OCI-LY1 (cell line): ENCODE measurements around the gene KIFAP3.

Experiments used
- EZH2 ChIP-seq: fragments of 200-600 bp; sonication (generic), shearing (Covaris generic); IDR thresholded peaks from 2 replicates; pipeline ENCODE4 v1.8.0; 2017; ENCODE audit warnings: borderline replicate concordance, mixed run types, mild to moderate bottlenecking, antibody characterized with exemption, low read length, moderate library complexity, mixed read lengths
- TF ChIP-seq, protein P1 (sequence below): fragments of 200-600 bp; sonication (generic), shearing (Covaris generic); IDR thresholded peaks from 2 replicates; pipeline ENCODE4 v1.5.1; 2017; ENCODE audit warnings: mild to moderate bottlenecking, antibody characterized with exemption, low read length, moderate library complexity, mixed read lengths

DNA sequence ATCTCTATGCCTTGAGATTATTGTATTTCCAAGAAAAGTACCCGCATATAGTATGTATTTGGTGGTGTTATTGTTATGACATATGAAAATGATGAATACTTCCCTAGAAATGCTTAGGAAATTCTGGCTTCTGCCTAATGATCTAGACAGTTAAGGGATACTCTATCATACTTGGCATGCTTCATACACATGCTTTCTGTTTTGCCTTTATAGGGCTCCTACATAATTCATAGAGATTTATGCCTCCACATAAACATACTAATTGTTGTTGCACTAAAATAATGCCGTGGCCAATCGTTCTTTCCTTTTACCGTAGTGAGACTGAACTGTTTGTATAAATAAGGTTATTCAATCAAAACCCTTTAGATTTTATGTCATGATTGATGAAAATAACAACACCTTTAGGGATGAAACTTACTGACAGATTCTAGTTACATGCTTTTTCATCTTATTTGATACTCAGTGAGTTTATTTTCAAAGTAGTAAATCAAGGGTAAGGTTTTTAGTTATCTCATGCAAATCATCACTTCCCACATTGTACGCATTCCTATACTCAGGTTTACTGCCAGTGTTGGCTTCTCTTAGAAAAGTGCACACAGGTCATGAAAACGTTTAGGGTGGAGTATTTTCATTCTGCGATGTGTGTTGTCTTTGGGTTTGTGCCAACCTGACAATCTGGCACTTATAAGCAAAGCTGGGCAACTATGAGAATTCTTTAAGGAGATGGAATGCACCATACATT is 140.3 kb downstream of the KIFAP3 start:
- TF ChIP-seq, protein P1, sequence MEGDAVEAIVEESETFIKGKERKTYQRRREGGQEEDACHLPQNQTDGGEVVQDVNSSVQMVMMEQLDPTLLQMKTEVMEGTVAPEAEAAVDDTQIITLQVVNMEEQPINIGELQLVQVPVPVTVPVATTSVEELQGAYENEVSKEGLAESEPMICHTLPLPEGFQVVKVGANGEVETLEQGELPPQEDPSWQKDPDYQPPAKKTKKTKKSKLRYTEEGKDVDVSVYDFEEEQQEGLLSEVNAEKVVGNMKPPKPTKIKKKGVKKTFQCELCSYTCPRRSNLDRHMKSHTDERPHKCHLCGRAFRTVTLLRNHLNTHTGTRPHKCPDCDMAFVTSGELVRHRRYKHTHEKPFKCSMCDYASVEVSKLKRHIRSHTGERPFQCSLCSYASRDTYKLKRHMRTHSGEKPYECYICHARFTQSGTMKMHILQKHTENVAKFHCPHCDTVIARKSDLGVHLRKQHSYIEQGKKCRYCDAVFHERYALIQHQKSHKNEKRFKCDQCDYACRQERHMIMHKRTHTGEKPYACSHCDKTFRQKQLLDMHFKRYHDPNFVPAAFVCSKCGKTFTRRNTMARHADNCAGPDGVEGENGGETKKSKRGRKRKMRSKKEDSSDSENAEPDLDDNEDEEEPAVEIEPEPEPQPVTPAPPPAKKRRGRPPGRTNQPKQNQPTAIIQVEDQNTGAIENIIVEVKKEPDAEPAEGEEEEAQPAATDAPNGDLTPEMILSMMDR, result no peak
- TF ChIP-seq EZH2, result no peak
